Activated CD8-positive, alpha-beta memory T cell treated with anti-CD3 and anti-CD28 coated beads, Interleukin-2, amount 50 U/mL, for 24 hours (primary cell): Measurements from ENCODE around the gene FBLN5.
"Not testable (repeated sequence)": the region's sequence is repeated elsewhere in the genome, so short reads cannot be mapped to it uniquely, and the experiment has no call there.

Source experiments
- DNase-seq: peaks from one replicate; pipeline ENCODE4 v3.0.0-alpha.2; 2020; ENCODE audit errors: extremely low read depth

FBLN5 gene

GRCh38 chr14:91861091-91861490 lies 86.4 kb downstream of the FBLN5 start:
- DNase-seq, result no peak

- no peak for DNase-seq
These were observed 87.3 kb downstream of the FBLN5 start for GRCh38 chr14:91860238-91860637.

- DNase-seq, result no peak
These were observed 88.8 kb downstream of the FBLN5 start for GRCh38 chr14:91858536-91859275.

GRCh38 chr14:91857614-91858013 lies 89.9 kb downstream of the FBLN5 start:
- no peak for DNase-seq

- no peak for DNase-seq
These were observed 93.1 kb downstream of the FBLN5 start for GRCh38 chr14:91854327-91854934.

GRCh38 chr14:91851563-91851962 lies 95.9 kb downstream of the FBLN5 start:
- DNase-seq, result no peak

GRCh38 chr14:91848504-91849001 lies 98.9 kb downstream of the FBLN5 start:
- DNase-seq, result no peak

GRCh38 chr14:91847693-91848092 lies 99.8 kb downstream of the FBLN5 start:
- no peak for DNase-seq

GRCh38 chr14:91845652-91846051 lies 101.8 kb downstream of the FBLN5 start:
- DNase-seq, result no peak

GRCh38 chr14:91845056-91845455 lies 102.4 kb downstream of the FBLN5 start:
- DNase-seq, result not testable (repeated sequence)

- no peak for DNase-seq
These were observed 103.5 kb downstream of the FBLN5 start for GRCh38 chr14:91844029-91844428.

GRCh38 chr14:91843437-91843836 lies 104.1 kb downstream of the FBLN5 start:
- DNase-seq, result no peak

GRCh38 chr14:91841065-91841464 lies 106.4 kb downstream of the FBLN5 start:
- no peak for DNase-seq

- DNase-seq, result no peak
These were observed 107.7 kb downstream of the FBLN5 start for GRCh38 chr14:91839749-91840148.

GRCh38 chr14:91837076-91837475 lies 110.4 kb downstream of the FBLN5 start:
- no peak for DNase-seq

- peak; percentile 60 for DNase-seq
These were observed 111.3 kb downstream of the FBLN5 start for GRCh38 chr14:91835920-91836843.

GRCh38 chr14:91835197-91835919 lies 112.1 kb downstream of the FBLN5 start:
- DNase-seq, result no peak

- DNase-seq, result no peak
These were observed 112.9 kb downstream of the FBLN5 start for GRCh38 chr14:91834571-91834970.

GRCh38 chr14:91831337-91831736 lies 116.2 kb downstream of the FBLN5 start:
- DNase-seq, result no peak

GRCh38 chr14:91830777-91831176 lies 116.7 kb downstream of the FBLN5 start:
- DNase-seq, result no peak

- no peak for DNase-seq
These were observed 118.0 kb downstream of the FBLN5 start for GRCh38 chr14:91829511-91829910.

GRCh38 chr14:91827746-91828145 lies 119.7 kb downstream of the FBLN5 start:
- no peak for DNase-seq
